ENCODE results near the gene SHB.

Gene SHB

GRCh38 chr9:37926737-37927118 lies 142.3 kb downstream of the SHB start:
- DNase-seq, result no peak

- no peak for DNase-seq
Observed at GRCh38 chr9:37925786-37926736, 143.0 kb downstream of the SHB start.

GRCh38 chr9:37925006-37925405 lies 144.0 kb downstream of the SHB start:
- DNase-seq, result no peak

- no peak for DNase-seq
Observed at GRCh38 chr9:37924538-37924937, 144.5 kb downstream of the SHB start.

GRCh38 chr9:37923796-37924427 lies 145.1 kb downstream of the SHB start:
- DNase-seq, result no peak

- no peak for DNase-seq
Observed at GRCh38 chr9:37923118-37923795, 145.8 kb downstream of the SHB start.

GRCh38 chr9:37922363-37923117 lies 146.5 kb downstream of the SHB start:
- no peak for DNase-seq

- DNase-seq, result no peak
Observed at GRCh38 chr9:37921546-37922300, 147.3 kb downstream of the SHB start.

GRCh38 chr9:37921168-37921510 lies 147.9 kb downstream of the SHB start:
- DNase-seq, result no peak

GRCh38 chr9:37920471-37921167 lies 148.4 kb downstream of the SHB start:
- DNase-seq, result peak in 1 of 2 experiments; percentile 24

- DNase-seq, result no peak
Observed at GRCh38 chr9:37919956-37920335, 149.1 kb downstream of the SHB start.

GRCh38 chr9:37919246-37919955 lies 149.6 kb downstream of the SHB start:
- DNase-seq, result no peak

GRCh38 chr9:37918665-37919170 lies 150.3 kb downstream of the SHB start:
- no peak for DNase-seq

- no peak for DNase-seq
Observed at GRCh38 chr9:37917801-37918664, 151.0 kb downstream of the SHB start.

GRCh38 chr9:37917313-37917731 lies 151.7 kb downstream of the SHB start:
- no peak for DNase-seq

GRCh38 chr9:37916471-37917312 lies 152.3 kb downstream of the SHB start:
- no peak for DNase-seq

GRCh38 chr9:37915911-37916470 lies 153.0 kb downstream of the SHB start:
- no peak for DNase-seq

GRCh38 chr9:37914701-37915358 lies 154.2 kb downstream of the SHB start:
- DNase-seq, result no peak

Data from activated CD4-positive, alpha-beta T cell treated with anti-CD3 and anti-CD28 coated beads, Interleukin-2, amount 50 U/mL, for 48 hours (primary cell).